HEK293T (cell line): ENCODE results near the gene NPAS3.

Experiments used
- L3MBTL2 ChIP-seq: fragments of 450-650 bp; conservative IDR thresholded peaks from 2 replicates; pipeline ENCODE4 v1.6.1; 2016; ENCODE audit warnings: mild to moderate bottlenecking
- PKNOX1 ChIP-seq: fragments of 450-650 bp; IDR thresholded peaks from 2 replicates; pipeline ENCODE4 v1.6.1; 2016
- SP1 ChIP-seq: fragments of 450-650 bp; IDR thresholded peaks from 2 replicates; pipeline ENCODE4 v1.6.1; 2017

- TF ChIP-seq L3MBTL2 (no peak), SP1 (no peak), PKNOX1 (no peak)
Observed at GRCh38 chr14:33315721-33316120, 377.0 kb downstream of the NPAS3 start.
